Motor neuron (in vitro differentiated cells): ENCODE data around the gene FAM217A. TPM values are rescaled to one million over a fixed set of nuclear protein-coding genes. Genes with fewer than 3 reads are reported as not detected.
"Not testable (repeated sequence)": the region's sequence is repeated elsewhere in the genome, so short reads cannot be mapped to it uniquely, and the experiment has no call there.

Source experiments
- ATAC-seq, 8 experiments: fragments of 200-7000 bp; cut with Tn5 transposase; replicated peaks in 6 of 8; 2 replicates each; pipeline ENCODE4 v1.8.0; 2021; ENCODE audit warnings: mild to moderate bottlenecking in 8 of 8, moderate library complexity in 8 of 8
- H3K27ac ChIP-seq, 2 donors: fragments of 250-450 bp; sonication (Bioruptor Pico); 2 replicates each; pipeline ENCODE4 v1.9.0; 2021; ENCODE audit warnings: antibody characterized with exemption in 2 of 2, mild to moderate bottlenecking in 2 of 2, moderate library complexity in 1 of 2
- H3K4me1 ChIP-seq, 2 donors: fragments of 250-450 bp; sonication (Bioruptor Pico); replicated peaks in 1 of 2; 2 replicates each; pipeline ENCODE4 v1.6.1; 2021; ENCODE audit warnings: antibody characterized with exemption in 2 of 2, mild to moderate bottlenecking in 2 of 2, moderate library complexity in 1 of 2
- H3K4me3 ChIP-seq, 5 donors: fragments of 250-450 bp; sonication (Bioruptor Pico); 2 replicates each; pipeline ENCODE4 v1.9.0; 2021; ENCODE audit warnings: antibody characterized with exemption in 5 of 5, mild to moderate bottlenecking in 5 of 5, moderate library complexity in 4 of 5
- WGBS, 10 experiments: fragments of 450-650 bp; shearing (Covaris generic); methylation state at CpG; one replicate each; pipeline ENCODE4 v1.0.0; 2022; 5-methylcytosine and 5-hydroxymethylcytosine counted together
- in situ Hi-C, 9 experiments: fragments of 400-800 bp; cut with MboI; loops; one replicate each; pipeline ENCODE4 v1.15.0; 2021; ENCODE audit warnings: low sequenced_read_pairs in 9 of 9, low pct_unique_long_range_greater_than_20kb in 2 of 9; ENCODE audit not compliant: unreplicated experiment in 9 of 9
- total RNA-seq, 8 experiments: library from RNA; unstranded; fragments of 300-600 nt; gene quantifications; 2 replicates each; pipeline versions ENCODE4 v1.2.3 to v1.2.4, GENCODE V29; 2022

The FAM217A gene, protein sequence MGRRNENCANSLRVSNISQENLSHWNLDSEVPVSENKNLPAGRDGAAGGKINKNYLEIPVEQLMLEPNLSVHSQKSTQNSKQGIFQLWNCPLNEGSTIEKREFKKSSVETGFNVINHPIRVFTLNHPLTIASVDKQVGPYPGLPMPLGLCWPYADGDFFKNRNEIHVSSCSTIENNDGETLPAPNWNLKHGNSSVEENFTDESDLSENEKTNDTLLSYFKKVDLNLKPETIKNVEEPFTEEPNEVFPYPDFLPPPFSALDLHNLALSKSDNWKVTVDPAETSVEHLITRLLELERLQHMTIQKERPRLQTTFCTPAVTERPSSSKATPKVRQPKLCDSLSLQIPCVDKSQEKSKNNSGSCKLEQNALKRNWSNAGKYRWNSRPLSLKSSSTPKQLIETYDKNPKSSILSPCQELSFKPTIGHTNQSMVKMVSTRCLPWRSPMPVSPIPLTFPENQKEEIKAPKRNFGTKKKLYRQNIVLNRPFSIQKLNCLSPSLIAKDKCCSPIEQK
- 1 to 10 TPM in 1 of 8 experiments, under 1 TPM in 6, not detected in 1; 0.09 to 2.2 (median 0.20) TPM for total RNA-seq

DNA sequence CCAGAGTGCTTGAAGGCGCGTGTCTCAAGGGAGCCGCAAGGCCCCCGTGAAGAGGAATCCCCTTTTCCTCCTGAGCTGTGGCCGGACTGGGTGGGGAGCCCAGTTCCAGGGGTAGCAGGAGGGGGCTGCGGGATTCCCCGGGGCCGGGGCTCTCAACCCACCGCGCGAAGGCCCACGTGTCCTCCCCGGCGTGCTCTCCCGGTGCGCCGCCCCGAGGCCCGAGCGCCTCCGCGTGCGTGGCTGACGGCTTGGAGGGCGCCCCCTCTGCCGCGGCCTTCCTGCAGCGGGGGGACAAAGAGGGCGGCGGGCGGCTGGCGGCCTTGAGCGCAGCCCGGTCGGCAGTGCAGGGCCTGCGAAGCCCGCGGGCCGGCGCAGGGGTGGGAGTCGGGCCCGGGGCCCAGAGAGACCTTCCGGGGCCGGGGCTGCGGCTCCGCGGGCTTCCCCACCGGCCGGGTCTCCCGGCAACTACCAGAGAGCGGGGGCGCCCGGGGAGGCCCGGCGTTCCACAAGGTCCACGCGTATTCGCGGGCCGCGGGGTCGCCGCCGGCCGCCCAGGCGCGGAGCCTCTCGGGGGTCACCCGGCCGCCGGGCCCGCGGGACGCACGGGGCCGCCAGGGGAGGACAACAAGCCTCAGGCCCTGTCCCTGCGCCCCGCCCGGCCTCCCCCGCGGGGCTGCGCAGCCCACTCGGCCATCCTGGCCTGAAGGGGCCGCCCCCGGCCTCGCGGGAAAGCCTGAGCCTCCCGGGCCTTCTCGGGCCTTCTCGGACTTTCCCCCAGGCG lies at the start of gene FAM217A:
FAM217A (minus strand) TSS at position 447 of the 781 bp plus-strand sequence. CDS start 1,723 bp downstream, outside the sequence.
- Histone ChIP-seq H3K4me3 (no peak within 1 kb of the TSS), H3K27ac (no peak within 1 kb of the TSS), H3K4me1 (no peaks in the 10 kb centered on the region)
- 93% methylated on average over 3 of the region's 91 CpGs; no CpG with 5 or more reads in 9 of the 10 experiments for WGBS, 10 experiments
- no peak for ATAC-seq
- in situ Hi-C loops: no loop called here

DNA sequence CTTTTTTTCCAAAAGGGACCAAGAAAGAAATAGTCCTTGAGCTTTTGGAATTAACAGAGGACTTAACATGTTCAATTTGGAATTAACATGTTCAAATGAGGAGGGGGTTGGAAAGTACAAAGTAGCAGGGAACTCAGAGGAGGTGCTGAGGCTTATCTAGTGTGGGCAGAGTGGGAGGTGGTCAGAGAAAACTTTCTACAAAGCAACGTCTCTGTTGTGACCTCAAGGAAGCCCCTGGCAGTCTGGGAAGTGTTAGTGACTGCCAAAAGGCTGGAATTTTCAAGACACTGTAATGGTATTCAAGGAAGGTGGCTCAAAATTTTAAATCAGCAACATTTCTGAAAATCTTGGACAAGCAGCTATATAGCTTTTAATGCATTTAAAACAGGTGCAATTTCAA lies 49.1 kb upstream of the FAM217A start:
- Histone ChIP-seq H3K4me3 (no peak overlapping the region), H3K4me1 (no peaks in the 10 kb centered on the region), H3K27ac (no peak overlapping the region)
- in situ Hi-C loops: no loop called here
- no peak for ATAC-seq
- WGBS, 10 experiments: 0 to 70% (median 50%) methylated on average over 1 of the region's 1 CpG; no CpG with 5 or more reads in 4 of the 10 experiments

DNA sequence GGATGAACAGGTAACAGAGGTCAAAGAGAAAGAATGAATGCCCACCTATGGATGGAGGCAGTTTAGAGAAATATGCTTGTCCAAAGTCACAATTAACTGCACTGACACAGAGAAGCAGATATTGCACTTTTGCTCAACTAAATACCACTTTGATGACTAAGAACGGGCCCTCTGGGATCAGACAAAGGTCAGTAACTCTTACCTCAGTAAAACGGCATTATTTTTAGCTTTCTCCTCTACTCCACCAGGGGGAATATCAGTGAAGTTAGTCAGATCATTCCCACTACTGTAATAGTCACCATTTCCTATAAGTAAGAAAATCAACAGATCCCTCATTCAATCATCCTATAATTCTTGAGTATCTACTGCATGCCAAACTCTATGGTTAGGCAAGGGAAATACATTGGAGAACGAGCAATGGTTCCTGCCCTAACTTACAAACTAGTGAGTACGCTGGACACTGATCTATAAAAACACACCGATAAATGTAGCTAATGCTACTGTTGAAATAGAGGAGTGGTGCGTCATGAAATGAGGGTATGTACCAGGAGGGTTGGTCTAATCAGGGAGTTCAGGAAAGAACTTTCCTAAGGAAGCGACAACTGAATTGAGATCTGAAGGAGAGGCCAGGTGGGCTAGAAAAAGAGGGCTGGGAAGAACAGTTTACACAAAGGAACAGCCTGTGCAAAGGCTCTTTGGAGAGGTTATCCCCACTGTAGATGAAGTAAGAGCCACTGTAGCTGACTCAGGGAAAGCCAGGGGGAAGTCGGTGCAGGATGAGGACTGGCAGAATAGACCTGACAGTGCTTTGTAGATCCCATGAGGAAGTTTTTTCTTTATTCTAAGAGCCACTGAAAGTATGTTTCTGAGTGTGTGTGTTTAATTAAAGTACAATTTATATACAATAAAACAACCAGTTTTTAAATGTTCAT lies 47.3 kb upstream of the FAM217A start:
- 59 to 100% (median 83%) methylated on average over 1 to 7 of the region's 8 CpGs for WGBS, 10 experiments
- ATAC-seq: peak in 2 of 8 experiments; percentile 65 to 74
- Histone ChIP-seq H3K27ac (no peak overlapping the region), H3K4me3 (no peak overlapping the region), H3K4me1 (no peaks in the 10 kb centered on the region)
- in situ Hi-C loops: no loop called here

DNA sequence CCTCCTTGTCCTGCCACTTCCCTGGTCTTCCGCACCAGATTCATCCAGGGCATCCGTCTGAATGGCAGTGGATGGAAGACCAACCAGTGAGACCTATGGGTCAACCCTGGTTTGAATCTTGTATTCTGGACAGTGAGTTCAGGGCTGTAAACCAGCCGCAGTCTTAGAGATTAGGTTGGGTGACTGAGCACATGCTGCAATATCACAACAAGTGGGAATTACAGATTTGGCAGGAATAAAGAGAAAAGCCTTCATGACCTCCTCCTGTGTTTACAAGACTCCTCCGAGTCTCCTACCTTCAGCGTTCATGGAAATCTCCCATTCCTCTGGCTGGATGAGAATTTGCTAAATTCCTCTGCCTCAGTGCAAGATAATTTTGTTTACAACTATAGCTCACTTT lies 46.6 kb upstream of the FAM217A start:
- Histone ChIP-seq H3K27ac (no peak overlapping the region), H3K4me3 (no peak overlapping the region), H3K4me1 (no peaks in the 10 kb centered on the region)
- in situ Hi-C loops: no loop called here
- no peak for ATAC-seq
- 83 to 100% (median 96%) methylated on average over 1 to 5 of the region's 5 CpGs; no CpG with 5 or more reads in 2 of the 10 experiments for WGBS, 10 experiments

DNA sequence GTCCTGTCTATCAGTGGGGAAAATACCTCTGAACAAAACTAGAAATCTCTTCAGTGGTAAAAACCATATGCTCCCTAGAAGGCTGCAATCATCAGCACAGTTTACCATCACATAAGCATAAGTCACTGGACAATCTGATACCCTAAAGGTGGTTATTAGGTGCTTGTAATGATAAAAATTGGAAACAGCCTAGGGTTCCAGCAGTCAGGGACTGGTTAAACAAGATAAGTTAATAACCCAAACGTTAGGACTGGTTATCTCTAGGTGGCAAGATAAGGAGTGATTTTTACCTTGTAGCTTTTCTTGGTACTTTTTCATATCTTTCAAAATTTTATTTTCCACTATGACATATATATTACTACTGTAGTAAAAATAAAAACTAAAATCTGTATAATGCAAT lies 45.4 kb upstream of the FAM217A start:
- 11 to 100% (median 80%) methylated on average over 1 of the region's 1 CpG; no CpG with 5 or more reads in 5 of the 10 experiments for WGBS, 10 experiments
- in situ Hi-C loops: no loop called here
- no peak for ATAC-seq
- no peak overlapping the region for H3K27ac ChIP-seq
- H3K4me1 ChIP-seq: no peaks in the 10 kb centered on the region
- H3K4me3 ChIP-seq: no peak overlapping the region

DNA sequence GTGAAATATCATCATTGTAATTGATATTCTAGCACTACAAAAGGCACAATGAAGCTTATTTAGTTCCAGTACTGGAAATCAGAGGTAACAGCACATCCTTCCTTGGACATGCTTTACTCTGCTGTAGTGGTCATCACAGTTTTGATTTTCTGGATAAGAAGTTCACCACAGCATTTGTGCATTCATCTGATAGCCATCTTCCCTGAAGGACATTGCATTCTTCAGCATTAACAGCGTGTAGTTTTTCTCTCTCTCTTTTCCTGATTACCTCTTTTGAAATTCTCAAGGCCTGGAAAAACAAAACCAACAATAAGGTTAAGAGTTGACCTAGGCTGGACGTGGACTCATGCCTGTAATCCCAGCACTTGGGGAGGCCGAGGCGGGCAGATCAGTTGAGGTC lies 36.8 kb upstream of the FAM217A start:
- Histone ChIP-seq H3K4me3 (no peak overlapping the region), H3K27ac (no peak overlapping the region), H3K4me1 (no peaks in the 10 kb centered on the region)
- 80 to 100% (median 95%) methylated on average over 1 to 4 of the region's 4 CpGs; no CpG with 5 or more reads in 3 of the 10 experiments for WGBS, 10 experiments
- in situ Hi-C loops: no loop called here
- no peak for ATAC-seq

DNA sequence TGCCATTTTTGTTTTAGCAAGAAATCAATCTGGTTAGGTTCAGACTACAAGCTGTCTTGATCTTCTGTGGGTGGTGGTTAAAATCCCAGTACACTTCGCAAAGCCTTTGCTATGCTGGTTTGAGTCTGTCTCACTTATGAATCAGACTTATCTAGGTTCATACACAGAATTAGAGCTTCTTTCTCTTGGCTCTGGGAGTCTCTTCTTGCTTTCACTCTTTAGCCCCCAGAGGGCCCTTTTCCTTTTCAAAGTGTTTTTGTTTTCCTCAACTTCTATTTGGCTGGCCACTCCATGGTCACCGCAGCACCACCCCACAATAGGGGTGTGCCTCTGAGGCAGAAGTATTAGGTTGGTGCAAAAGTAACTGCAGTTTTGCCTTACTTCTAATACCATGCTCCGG lies 35.2 kb upstream of the FAM217A start:
- no peaks in the 10 kb centered on the region for H3K4me1 ChIP-seq
- no peak overlapping the region for H3K27ac ChIP-seq
- whole genome bisulfite sequencing, 10 experiments: 58 to 100% (median 87%) methylated on average over 1 to 3 of the region's 3 CpGs; no CpG with 5 or more reads in 1 of the 10 experiments
- peak in 1 of 8 experiments; percentile 41 for ATAC-seq
- no peak overlapping the region for H3K4me3 ChIP-seq
- in situ Hi-C loops: no loop called here

DNA sequence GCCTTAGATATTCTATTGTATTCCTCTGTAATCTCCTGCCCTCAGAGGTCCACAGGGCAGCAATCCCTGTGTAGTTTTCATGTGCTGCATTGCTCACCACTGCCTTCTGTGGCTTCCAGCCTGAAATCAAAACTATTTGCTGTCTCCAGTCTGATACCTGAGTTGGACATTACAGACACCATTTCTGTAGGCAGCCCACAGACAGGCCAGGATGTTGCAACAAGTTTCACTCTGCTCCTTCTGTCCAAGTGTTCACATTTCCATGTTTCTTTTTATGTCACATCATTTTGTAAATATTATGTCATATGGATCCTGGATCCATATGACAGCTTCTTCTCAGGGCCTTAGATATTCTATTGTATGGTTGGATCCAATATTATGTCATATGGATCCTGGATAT lies 34.7 kb upstream of the FAM217A start:
- in situ Hi-C loops: no loop called here
- no peak overlapping the region for H3K4me3 ChIP-seq
- no peak for ATAC-seq
- no peaks in the 10 kb centered on the region for H3K4me1 ChIP-seq
- H3K27ac ChIP-seq: peak overlapping the region in 1 of 2 donors; percentile 8

DNA sequence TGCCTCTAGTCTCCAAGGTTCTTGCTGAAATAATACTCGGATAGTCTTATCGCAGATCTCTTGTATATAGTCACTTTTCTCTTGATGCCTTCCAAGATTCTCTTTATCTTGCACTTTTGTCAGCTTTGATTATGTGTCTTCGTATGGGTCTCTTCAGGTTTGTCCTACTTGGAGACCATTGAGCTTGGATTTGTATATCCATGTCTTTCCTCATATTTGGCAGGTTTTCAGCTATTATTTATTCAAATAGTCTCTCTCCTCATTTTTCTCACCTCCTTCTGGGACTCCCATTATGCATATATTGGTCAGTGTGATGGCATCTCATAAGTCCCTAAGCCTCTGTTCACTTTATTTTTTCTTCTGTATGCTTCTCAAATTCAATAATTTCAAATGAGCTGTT lies 33.4 kb upstream of the FAM217A start:
- Histone ChIP-seq H3K4me1 (no peaks in the 10 kb centered on the region), H3K27ac (no peak overlapping the region), H3K4me3 (no peak overlapping the region)
- no peak for ATAC-seq
- 93 to 100% (median 98%) methylated on average over 2 to 3 of the region's 3 CpGs for WGBS, 10 experiments
- in situ Hi-C loops: no loop called here

DNA sequence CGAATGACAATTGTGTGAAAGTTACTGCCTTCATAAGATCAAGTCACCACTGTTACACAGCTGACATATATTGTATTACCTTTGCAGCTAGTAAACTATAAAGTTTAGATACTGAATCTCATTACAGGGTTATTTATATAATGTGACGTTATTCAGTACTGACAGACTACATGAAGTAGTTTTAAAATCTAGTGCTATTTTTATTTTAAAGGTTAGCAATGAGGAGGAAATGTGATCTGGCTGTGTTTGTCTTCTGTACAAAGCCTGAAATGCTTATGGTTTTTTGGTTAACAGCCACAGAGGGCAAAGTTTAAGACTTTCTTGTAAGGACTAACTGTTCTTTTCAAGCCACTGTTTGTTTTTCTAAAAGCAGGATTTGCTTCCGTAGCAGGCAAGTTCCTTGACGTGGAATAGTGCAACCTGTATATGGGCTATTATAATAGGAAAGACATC lies 30.5 kb upstream of the FAM217A start:
- H3K27ac ChIP-seq, H3K4me1 ChIP-seq, H3K4me3 ChIP-seq, in situ Hi-C loops, ATAC-seq: not testable (repeated sequence)
- WGBS, 10 experiments: 64 to 100% (median 81%) methylated on average over 1 to 4 of the region's 4 CpGs

DNA sequence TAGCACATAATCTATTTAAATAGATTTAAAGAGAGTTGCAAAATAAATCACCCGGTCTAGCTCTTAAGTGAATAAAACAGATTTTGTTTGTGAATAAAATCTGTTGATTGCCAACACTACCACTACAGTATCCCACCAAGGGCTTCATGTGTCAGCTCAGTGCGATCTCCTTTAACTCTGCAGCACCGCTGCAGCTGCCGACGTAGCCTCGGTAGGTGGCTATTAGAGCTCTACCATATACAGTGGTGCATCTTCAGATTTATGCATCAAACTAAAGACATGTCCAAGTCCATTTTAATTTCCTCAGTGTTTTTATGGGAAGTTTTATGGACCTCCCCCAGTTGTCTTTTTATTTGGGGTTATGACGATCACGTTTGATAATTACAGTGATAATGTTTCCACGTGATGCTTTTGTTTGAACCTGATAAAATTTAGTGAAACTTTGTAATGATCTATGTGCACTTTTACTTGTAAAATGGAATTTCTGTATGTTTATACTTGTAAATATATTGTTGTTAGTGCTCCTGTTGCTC lies 29.7 kb upstream of the FAM217A start:
- no peak for ATAC-seq
- Histone ChIP-seq H3K27ac (no peak overlapping the region), H3K4me1 (no peaks in the 10 kb centered on the region), H3K4me3 (no peak overlapping the region)
- in situ Hi-C loops: no loop called here
- WGBS, 10 experiments: 50 to 92% (median 86%) methylated on average over 2 to 9 of the region's 9 CpGs

DNA sequence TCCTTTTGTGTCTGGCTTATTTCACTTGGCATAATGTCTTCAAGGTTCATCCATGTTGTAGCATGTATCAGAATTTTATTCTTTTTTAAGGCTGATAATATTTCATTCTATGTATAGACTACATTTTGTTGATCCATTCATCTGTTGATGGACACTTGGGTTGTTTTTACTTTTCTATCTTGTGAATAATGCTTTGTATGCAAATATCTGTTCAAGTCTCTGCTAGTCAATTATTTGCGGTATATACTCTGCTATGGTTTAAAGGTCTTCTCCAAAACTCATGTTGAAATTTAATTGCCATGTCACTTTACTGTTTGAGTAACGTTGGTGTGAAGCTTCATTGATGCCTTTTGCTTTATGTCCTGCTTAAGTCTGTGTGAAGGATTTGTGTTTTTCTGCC lies 28.9 kb upstream of the FAM217A start:
- H3K4me1 ChIP-seq: no peaks in the 10 kb centered on the region
- no peak overlapping the region for H3K4me3 ChIP-seq
- ATAC-seq: no peak
- whole genome bisulfite sequencing, 10 experiments: 13 to 90% (median 75%) methylated on average over 1 to 2 of the region's 2 CpGs; no CpG with 5 or more reads in 1 of the 10 experiments
- in situ Hi-C loops: no loop called here
- H3K27ac ChIP-seq: no peak overlapping the region
